OCI-LY3 (cell line): Measurements from ENCODE around the gene RPS10.

ENCODE experiments used
- EZH2phosphoT487 ChIP-seq: fragments of 200-600 bp; shearing (Covaris generic); IDR thresholded peaks from 2 replicates; pipeline ENCODE4 v1.6.1; 2018; ENCODE audit warnings: antibody characterized with exemption, mixed run types, low read depth
- TF ChIP-seq, protein P1 (sequence below): fragments of 200-600, 300-600 bp; sonication (generic); IDR thresholded peaks from 2 replicates; pipeline ENCODE4 v1.5.1; 2014; ENCODE audit warnings: antibody characterized with exemption, low read length, low read depth

GRCh38 chr6:34386316-34387137 lies 39.3 kb downstream of the RPS10 start:
- TF ChIP-seq, protein P1, sequence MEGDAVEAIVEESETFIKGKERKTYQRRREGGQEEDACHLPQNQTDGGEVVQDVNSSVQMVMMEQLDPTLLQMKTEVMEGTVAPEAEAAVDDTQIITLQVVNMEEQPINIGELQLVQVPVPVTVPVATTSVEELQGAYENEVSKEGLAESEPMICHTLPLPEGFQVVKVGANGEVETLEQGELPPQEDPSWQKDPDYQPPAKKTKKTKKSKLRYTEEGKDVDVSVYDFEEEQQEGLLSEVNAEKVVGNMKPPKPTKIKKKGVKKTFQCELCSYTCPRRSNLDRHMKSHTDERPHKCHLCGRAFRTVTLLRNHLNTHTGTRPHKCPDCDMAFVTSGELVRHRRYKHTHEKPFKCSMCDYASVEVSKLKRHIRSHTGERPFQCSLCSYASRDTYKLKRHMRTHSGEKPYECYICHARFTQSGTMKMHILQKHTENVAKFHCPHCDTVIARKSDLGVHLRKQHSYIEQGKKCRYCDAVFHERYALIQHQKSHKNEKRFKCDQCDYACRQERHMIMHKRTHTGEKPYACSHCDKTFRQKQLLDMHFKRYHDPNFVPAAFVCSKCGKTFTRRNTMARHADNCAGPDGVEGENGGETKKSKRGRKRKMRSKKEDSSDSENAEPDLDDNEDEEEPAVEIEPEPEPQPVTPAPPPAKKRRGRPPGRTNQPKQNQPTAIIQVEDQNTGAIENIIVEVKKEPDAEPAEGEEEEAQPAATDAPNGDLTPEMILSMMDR = no peak
- TF ChIP-seq EZH2phosphoT487 = no peak
